ENCODE data around the gene FCHSD2. TPM values are rescaled to one million over a fixed set of nuclear protein-coding genes. Genes with fewer than 3 reads are reported as not detected.
"Not testable (repeated sequence)": the region's sequence is repeated elsewhere in the genome, so short reads cannot be mapped to it uniquely, and the experiment has no call there.

FCHSD2 gene
- total RNA-seq, 1 donor from 2014 or later, result 18.9 TPM

- Histone ChIP-seq H3K27ac (ENCODE audit: low read depth, low read length) (no peak overlapping the region), H4K20me1 (ENCODE audit: insufficient read depth, low read length) (peaks cover 22% of the 10 kb centered on the region), H3K27me3 (ENCODE audit: insufficient read depth, low read length) (no peaks in the 10 kb centered on the region), H2AFZ (ENCODE audit: low read depth, low read length) (no peak overlapping the region), H3K4me1 (ENCODE audit: insufficient read depth, low read length) (peaks cover 7% of the 10 kb centered on the region), H3K4me3 (ENCODE audit: insufficient read depth, low read depth, low read length) (no peak overlapping the region), H3K36me3 (ENCODE audit: insufficient read depth, low read length) (no peaks in the 10 kb centered on the region), H3K9ac (ENCODE audit: low read length) (no peak overlapping the region), H3K9me3 (ENCODE audit: insufficient read depth, low read depth, low read length) (no peaks in the 10 kb centered on the region), H3K79me2 (ENCODE audit: insufficient read depth, low read length) (peaks cover 48% of the 10 kb centered on the region), H3K4me2 (ENCODE audit: low read length) (no peak overlapping the region)
- Mint-ChIP-seq H3K4me3 (ENCODE audit: unreplicated experiment) (no peak overlapping the region), H3K9me3 (ENCODE audit: unreplicated experiment) (no peaks in the 10 kb centered on the region), H3K36me3 (ENCODE audit: low read depth, unreplicated experiment) (peaks cover 3% of the 10 kb centered on the region), H3K27ac (ENCODE audit: unreplicated experiment) (no peak overlapping the region), H3K4me1 (ENCODE audit: low read depth, unreplicated experiment) (peaks cover 13% of the 10 kb centered on the region), H3K27me3 (ENCODE audit: low read depth, unreplicated experiment) (no peaks in the 10 kb centered on the region)
- no peak for FAIRE-seq
- DNase-seq (ENCODE audit: low read depth), result no peak
- no peak for TF ChIP-seq EZH2 (IDR thresholded peaks at IDR 0.05; ENCODE audit: insufficient read depth, low read length)
- no peak for TF ChIP-seq CTCF (IDR thresholded peaks at IDR 0.05; ENCODE audit: insufficient read depth, low read depth, low read length)
These were observed 6.5 kb downstream of the FCHSD2 start for GRCh38 chr11:73135346-73136284.

DNA sequence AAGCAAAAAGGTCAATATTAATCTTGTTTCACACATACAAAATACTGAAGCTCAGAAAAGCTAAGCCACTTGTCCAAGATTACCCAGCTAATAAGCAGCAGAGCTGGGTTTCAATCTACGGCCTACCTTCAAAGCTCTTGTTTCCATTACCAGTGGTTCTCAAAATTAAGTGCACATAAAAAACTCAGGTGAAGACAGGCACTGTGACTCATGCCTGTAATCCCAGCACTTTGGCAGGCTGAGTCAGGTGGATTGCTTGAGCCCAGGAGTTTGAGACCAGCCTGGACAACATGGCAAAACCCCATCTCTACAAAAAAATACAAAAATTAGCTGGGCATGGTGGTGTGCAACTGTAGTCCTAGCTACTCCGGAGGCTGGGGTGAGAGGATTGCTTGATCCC is 9.8 kb downstream of the FCHSD2 start:
- DNase-seq (ENCODE audit: low read depth); FAIRE-seq; H3K4me1 Mint-ChIP-seq (ENCODE audit: low read depth, unreplicated experiment); H3K27ac ChIP-seq (ENCODE audit: low read depth, low read length); H3K36me3 ChIP-seq (ENCODE audit: insufficient read depth, low read length); H3K27me3 Mint-ChIP-seq (ENCODE audit: low read depth, unreplicated experiment); H3K4me3 ChIP-seq (ENCODE audit: insufficient read depth, low read depth, low read length); H3K9me3 ChIP-seq (ENCODE audit: insufficient read depth, low read depth, low read length); H3K27ac Mint-ChIP-seq (ENCODE audit: unreplicated experiment); H3K4me3 Mint-ChIP-seq (ENCODE audit: unreplicated experiment); H3K27me3 ChIP-seq (ENCODE audit: insufficient read depth, low read length); H2AFZ ChIP-seq (ENCODE audit: low read depth, low read length); H3K36me3 Mint-ChIP-seq (ENCODE audit: low read depth, unreplicated experiment); H3K9ac ChIP-seq (ENCODE audit: low read length); H3K9me3 Mint-ChIP-seq (ENCODE audit: unreplicated experiment); H3K4me2 ChIP-seq (ENCODE audit: low read length); H3K4me1 ChIP-seq (ENCODE audit: insufficient read depth, low read length): not testable (repeated sequence)
- Histone ChIP-seq H4K20me1 (ENCODE audit: insufficient read depth, low read length) (peaks cover 15% of the 10 kb centered on the region), H3K79me2 (ENCODE audit: insufficient read depth, low read length) (peaks cover 19% of the 10 kb centered on the region)

DNA sequence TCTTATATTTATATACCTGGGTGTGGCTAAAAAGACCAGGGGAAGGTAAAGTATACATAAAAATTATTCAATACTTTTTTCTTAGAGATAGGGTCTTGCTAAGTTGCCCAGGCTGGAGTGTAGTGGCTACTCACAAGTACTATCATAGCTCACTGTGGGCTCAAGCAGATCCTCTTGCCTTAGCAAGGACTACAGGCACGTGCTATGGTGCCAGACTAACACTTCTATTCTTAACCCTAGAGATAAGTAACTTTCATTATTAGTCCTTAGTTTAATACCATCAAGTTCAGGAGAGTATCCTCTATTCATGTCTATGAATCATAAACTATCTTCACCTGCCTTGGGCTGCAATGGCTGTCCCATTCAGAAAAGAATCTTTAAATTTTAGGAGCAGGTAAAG is 11.9 kb downstream of the FCHSD2 start:
- Histone ChIP-seq H3K9ac (ENCODE audit: low read length) (no peak overlapping the region), H3K9me3 (ENCODE audit: insufficient read depth, low read depth, low read length) (no peaks in the 10 kb centered on the region), H3K27me3 (ENCODE audit: insufficient read depth, low read length) (no peaks in the 10 kb centered on the region), H3K4me3 (ENCODE audit: insufficient read depth, low read depth, low read length) (no peak overlapping the region), H3K4me1 (ENCODE audit: insufficient read depth, low read length) (no peaks in the 10 kb centered on the region), H4K20me1 (ENCODE audit: insufficient read depth, low read length) (peaks cover 11% of the 10 kb centered on the region), H2AFZ (ENCODE audit: low read depth, low read length) (no peak overlapping the region), H3K4me2 (ENCODE audit: low read length) (no peak overlapping the region), H3K27ac (ENCODE audit: low read depth, low read length) (no peak overlapping the region), H3K79me2 (ENCODE audit: insufficient read depth, low read length) (peaks cover 6% of the 10 kb centered on the region), H3K36me3 (ENCODE audit: insufficient read depth, low read length) (no peaks in the 10 kb centered on the region)
- peaks cover 9% of the 10 kb centered on the region for H3K36me3 Mint-ChIP-seq (ENCODE audit: low read depth, unreplicated experiment)
- FAIRE-seq, result no peak
- H3K9me3 Mint-ChIP-seq (ENCODE audit: unreplicated experiment), result no peaks in the 10 kb centered on the region
- H3K27ac Mint-ChIP-seq (ENCODE audit: unreplicated experiment), result no peak overlapping the region
- no peaks in the 10 kb centered on the region for H3K27me3 Mint-ChIP-seq (ENCODE audit: low read depth, unreplicated experiment)
- DNase-seq (ENCODE audit: low read depth), result no peak
- no peaks in the 10 kb centered on the region for H3K4me1 Mint-ChIP-seq (ENCODE audit: low read depth, unreplicated experiment)
- H3K4me3 Mint-ChIP-seq (ENCODE audit: unreplicated experiment), result no peak overlapping the region
- TF ChIP-seq EZH2 (IDR thresholded peaks at IDR 0.05; ENCODE audit: insufficient read depth, low read length), result no peak
- no peak for TF ChIP-seq CTCF (IDR thresholded peaks at IDR 0.05; ENCODE audit: insufficient read depth, low read depth, low read length)

All from astrocyte (in vitro differentiated cells and primary cell).